Activated CD4-positive, alpha-beta memory T cell treated with anti-CD3 and anti-CD28 coated beads for 36 hours (primary cell): ENCODE measurements around the gene CEACAM3. TPM values are rescaled to one million over a fixed set of nuclear protein-coding genes. Genes with fewer than 3 reads are reported as not detected.

ENCODE experiments used
- CTCF ChIA-PET: fragments of 350-600 bp; sonication (Branson Sonifier 250); formaldehyde crosslinking; loops from one replicate; lab custom pipeline; 2021; ENCODE audit warnings: antibody characterized with exemption, inconsistent platforms; lab: Charles Lee
- POLR2A ChIA-PET: fragments of 350-600 bp; sonication (Branson Sonifier 250); formaldehyde crosslinking; loops from one replicate; lab custom pipeline; 2021; ENCODE audit warnings: antibody characterized with exemption; lab: Charles Lee
- DNase-seq: peaks from one replicate; pipeline ENCODE4 v3.0.0-alpha.2; 2020
- H3K27ac Mint-ChIP-seq: one replicate; pipeline ENCODE4 v1.8.0; 2021; ENCODE audit warnings: mixed read lengths
- H3K27me3 Mint-ChIP-seq: one replicate; pipeline ENCODE4 v1.8.0; 2021; ENCODE audit warnings: mixed read lengths
- H3K36me3 Mint-ChIP-seq: one replicate; pipeline ENCODE4 v1.8.0; 2021; ENCODE audit warnings: mixed read lengths
- H3K4me1 Mint-ChIP-seq: one replicate; pipeline ENCODE4 v1.8.0; 2021; ENCODE audit warnings: low read depth, mixed read lengths
- H3K4me3 Mint-ChIP-seq: one replicate; pipeline ENCODE4 v1.8.0; 2021; ENCODE audit warnings: mild to moderate bottlenecking, mixed read lengths
- H3K9me3 Mint-ChIP-seq: one replicate; pipeline ENCODE4 v1.8.0; 2021; ENCODE audit warnings: mixed read lengths
- intact Hi-C: fragments of 100-400 bp; cut with micrococcal nuclease; formaldehyde crosslinking; loops from one replicate; pipeline ENCODE4 v1.15.1; 2023
- total RNA-seq, 2 experiments: library from RNA; stranded (reverse); gene quantifications; one replicate each; pipeline ENCODE4 v1.2.3, GENCODE V29; 2021

Gene CEACAM3
- total RNA-seq, 2 experiments from 2014 or later, result not detected

DNA sequence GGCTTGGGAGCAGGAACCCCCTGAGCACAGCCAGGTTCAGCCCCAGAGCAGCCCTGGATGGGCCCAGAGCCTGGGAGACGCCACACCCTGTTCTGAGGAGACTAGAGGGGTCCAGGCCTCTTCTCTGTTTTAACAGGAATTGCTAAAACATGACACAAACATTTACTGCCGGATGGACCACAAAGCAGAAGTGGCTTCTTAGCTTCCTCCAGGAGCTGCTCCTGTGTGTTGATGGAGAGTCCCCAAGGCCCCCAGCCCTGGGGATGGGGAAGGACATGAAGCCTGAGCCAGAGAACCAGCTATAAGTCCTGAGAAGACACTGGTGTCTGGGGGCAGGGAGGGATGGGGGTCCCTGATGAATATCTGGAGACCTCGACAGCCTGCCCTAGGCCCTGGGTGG lies 14.6 kb downstream of the CEACAM3 start:
- Mint-ChIP-seq H3K4me1 (no peaks in the 10 kb centered on the region), H3K9me3 (no peaks in the 10 kb centered on the region), H3K36me3 (no peaks in the 10 kb centered on the region), H3K4me3 (no peak overlapping the region), H3K27me3 (peaks cover 4% of the 10 kb centered on the region), H3K27ac (no peak overlapping the region)
- ChIA-PET POLR2A (no interaction called here), CTCF (interaction anchor here (1.0 to 3.0 kb wide), 4 partner anchors 16 to 104 kb away, joined by 3 to 16 read pairs (median 8); partner anchors contain the start of gene CEACAM3)
- no peak for DNase-seq
- intact Hi-C loops, result no loop called here

DNA sequence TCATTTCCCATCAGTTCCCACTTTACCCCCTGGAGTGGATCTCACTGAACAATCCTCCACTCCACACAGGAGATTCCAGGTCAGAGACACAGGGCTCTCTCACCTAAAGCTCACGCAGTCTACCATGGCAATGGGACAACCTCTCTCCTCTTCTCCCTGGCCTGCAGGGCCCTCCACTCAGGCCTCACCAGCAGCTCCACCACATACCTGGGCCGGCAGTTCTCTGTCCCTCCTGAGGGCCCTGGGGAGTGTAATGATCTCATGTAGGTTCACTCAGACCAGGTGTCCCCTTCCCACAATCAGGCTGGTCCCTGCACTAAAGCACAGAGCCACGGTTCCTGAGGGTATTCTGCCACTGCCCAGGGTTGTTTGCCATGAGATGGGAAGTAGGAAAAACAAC lies 15.6 kb downstream of the CEACAM3 start:
- Mint-ChIP-seq H3K27me3 (peaks cover 4% of the 10 kb centered on the region), H3K4me3 (no peak overlapping the region), H3K36me3 (no peaks in the 10 kb centered on the region), H3K4me1 (no peaks in the 10 kb centered on the region), H3K9me3 (no peaks in the 10 kb centered on the region), H3K27ac (no peak overlapping the region)
- CTCF ChIA-PET, result interaction anchor here (2.4 to 3.0 kb wide), 2 partner anchors 17 to 19 kb away, joined by 13 to 16 read pairs; partner anchors contain the start of gene CEACAM3
- no peak for DNase-seq
- POLR2A ChIA-PET, result no interaction called here
- intact Hi-C loops, result no loop called here

DNA sequence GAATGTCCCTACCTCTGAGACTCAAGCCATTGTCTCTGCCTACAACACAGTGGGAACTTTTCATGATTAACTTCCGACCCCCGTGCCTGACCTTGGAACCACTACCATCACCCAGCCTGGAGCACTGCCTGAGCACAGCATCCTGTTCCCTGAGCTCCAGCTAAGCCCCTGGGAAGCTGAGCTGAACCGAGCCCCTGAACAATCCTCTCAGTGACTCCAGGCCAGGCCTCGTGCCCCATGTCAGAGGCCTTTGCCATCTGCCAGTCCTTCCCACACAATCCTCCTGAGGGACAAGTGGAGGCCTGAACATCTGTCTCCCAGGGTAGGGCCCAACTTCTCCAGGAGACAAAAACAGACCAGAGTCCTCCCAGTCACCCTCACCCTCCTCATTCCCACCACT lies 17.5 kb downstream of the CEACAM3 start:
- DNase-seq, result no peak
- no peaks in the 10 kb centered on the region for H3K4me1 Mint-ChIP-seq
- POLR2A ChIA-PET, result no interaction called here
- H3K9me3 Mint-ChIP-seq, result no peaks in the 10 kb centered on the region
- no peak overlapping the region for H3K27ac Mint-ChIP-seq
- H3K4me3 Mint-ChIP-seq, result no peak overlapping the region
- CTCF ChIA-PET, result interaction anchor here (1.2 to 1.7 kb wide), 2 partner anchors 21 to 60 kb away, joined by 3 to 4 read pairs; no protein-coding TSS in a partner anchor
- no peaks in the 10 kb centered on the region for H3K36me3 Mint-ChIP-seq
- intact Hi-C loops, result no loop called here
- peaks cover 7% of the 10 kb centered on the region for H3K27me3 Mint-ChIP-seq

DNA sequence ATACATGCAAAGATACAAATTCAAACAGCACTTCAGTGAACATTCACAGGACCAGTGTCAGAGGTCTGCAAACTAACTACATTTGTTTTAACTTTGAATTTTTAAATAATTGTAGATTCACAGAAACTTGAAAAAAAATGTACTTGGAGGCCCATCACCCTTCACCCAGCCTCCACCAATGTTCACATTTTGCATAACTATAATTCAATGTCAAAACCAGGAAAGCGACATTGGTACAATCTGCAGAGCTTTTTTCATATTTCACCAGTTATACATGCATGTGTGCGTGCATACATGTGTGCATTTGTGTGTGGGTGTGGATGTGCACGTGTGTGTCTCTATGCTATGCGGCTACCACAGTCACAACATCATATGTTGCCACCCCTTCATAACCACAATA lies 18.9 kb downstream of the CEACAM3 start:
- H3K27ac Mint-ChIP-seq, result no peak overlapping the region

DNA sequence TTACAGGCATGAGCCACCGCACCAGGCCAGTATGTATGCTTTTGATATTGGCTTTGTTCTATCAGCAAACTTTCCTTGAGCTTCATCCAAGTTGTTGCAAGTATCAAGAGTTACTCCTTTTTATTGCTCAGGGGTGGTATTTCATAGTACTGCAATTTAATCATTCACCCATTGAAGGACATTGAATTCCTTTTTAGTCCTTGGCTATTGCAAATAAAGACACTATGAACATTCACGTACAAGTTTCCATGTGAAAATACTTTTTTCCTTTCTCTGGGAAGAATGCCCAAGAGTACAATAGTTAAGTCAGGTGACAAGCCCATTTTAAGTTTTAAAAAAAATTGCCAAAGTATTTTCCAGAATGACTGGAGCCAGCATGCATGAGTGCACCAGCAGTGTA lies 20.4 kb downstream of the CEACAM3 start:
- DNase-seq, result no peak
- Mint-ChIP-seq H3K27ac (no peak overlapping the region), H3K9me3 (no peaks in the 10 kb centered on the region), H3K36me3 (no peaks in the 10 kb centered on the region), H3K4me3 (no peak overlapping the region), H3K4me1 (no peaks in the 10 kb centered on the region), H3K27me3 (peaks cover 13% of the 10 kb centered on the region)
- intact Hi-C loops, result no loop called here
- CTCF ChIA-PET, result interaction anchor here (0.9 to 1.6 kb wide), 3 partner anchors 22 to 63 kb away, joined by 3 to 7 read pairs (median 4); no protein-coding TSS in a partner anchor
- POLR2A ChIA-PET, result no interaction called here

More for the DNA sequence above, 18.9 kb downstream of the CEACAM3 start:
- no peaks in the 10 kb centered on the region for H3K36me3 Mint-ChIP-seq
- no peak overlapping the region for H3K4me3 Mint-ChIP-seq
- intact Hi-C loops, result no loop called here
- no peaks in the 10 kb centered on the region for H3K9me3 Mint-ChIP-seq
- POLR2A ChIA-PET, result no interaction called here
- H3K27me3 Mint-ChIP-seq, result peaks cover 2% of the 10 kb centered on the region
- CTCF ChIA-PET, result interaction anchor here (1.0 kb wide), 1 partner anchor 22 kb away, joined by 3 read pairs; no protein-coding TSS in a partner anchor
- H3K4me1 Mint-ChIP-seq, result no peaks in the 10 kb centered on the region
- DNase-seq, result no peak

- ChIA-PET CTCF (interaction anchor here (0.9 to 7.3 kb wide), 13 partner anchors 15 to 1896 kb away, joined by 3 to 107 read pairs (median 4); partner anchors contain the start of gene CEACAM3), POLR2A (interaction anchor here (0.9 kb wide), 2 partner anchors 28 to 68 kb away, joined by 3 read pairs; no protein-coding TSS in a partner anchor)
- intact Hi-C loops, result loop anchor here (1.0 kb wide), 1 partner anchor 28 kb away; no protein-coding TSS in a partner anchor
- H3K27me3 Mint-ChIP-seq, result peaks cover 15% of the 10 kb centered on the region
- no peaks in the 10 kb centered on the region for H3K36me3 Mint-ChIP-seq
- H3K4me1 Mint-ChIP-seq, result no peaks in the 10 kb centered on the region
- H3K9me3 Mint-ChIP-seq, result no peaks in the 10 kb centered on the region
- DNase-seq, result peak; percentile 53
- H3K27ac Mint-ChIP-seq, result no peak overlapping the region
- no peak overlapping the region for H3K4me3 Mint-ChIP-seq
Measured at GRCh38 chr19:41821003-41821735, 24.8 kb downstream of the CEACAM3 start.

- no peak overlapping the region for H3K27ac Mint-ChIP-seq
Measured at GRCh38 chr19:41837981-41838708, 41.8 kb downstream of the CEACAM3 start.

GRCh38 chr19:41839211-41839610 lies 42.8 kb downstream of the CEACAM3 start:
- no peak for DNase-seq
- intact Hi-C loops, result loop anchor here (5.0 kb wide), 1 partner anchor 42 kb away; the partner anchor contains the start of gene CEACAM3
- ChIA-PET CTCF (interaction anchor here (0.6 to 1.6 kb wide), 3 partner anchors 86 to 192 kb away, joined by 3 read pairs; no protein-coding TSS in a partner anchor), POLR2A (no interaction called here)
- Mint-ChIP-seq H3K4me1 (no peaks in the 10 kb centered on the region), H3K4me3 (no peak overlapping the region), H3K36me3 (no peaks in the 10 kb centered on the region), H3K27me3 (peaks cover 21% of the 10 kb centered on the region), H3K27ac (no peak overlapping the region), H3K9me3 (no peaks in the 10 kb centered on the region)

More at GRCh38 chr19:41837981-41838708, 41.8 kb downstream of the CEACAM3 start:
- no peak overlapping the region for H3K4me3 Mint-ChIP-seq
- H3K27me3 Mint-ChIP-seq, result peaks cover 23% of the 10 kb centered on the region
- no peaks in the 10 kb centered on the region for H3K9me3 Mint-ChIP-seq
- CTCF ChIA-PET, result interaction anchor here (1.3 to 3.7 kb wide), 3 partner anchors 12 to 85 kb away, joined by 3 to 17 read pairs (median 8); no protein-coding TSS in a partner anchor
- POLR2A ChIA-PET, result no interaction called here
- no peaks in the 10 kb centered on the region for H3K36me3 Mint-ChIP-seq
- no peak for DNase-seq
- intact Hi-C loops, result loop anchor here (5.0 kb wide), 1 partner anchor 41 kb away; the partner anchor contains the start of gene CEACAM3
- no peaks in the 10 kb centered on the region for H3K4me1 Mint-ChIP-seq

DNA sequence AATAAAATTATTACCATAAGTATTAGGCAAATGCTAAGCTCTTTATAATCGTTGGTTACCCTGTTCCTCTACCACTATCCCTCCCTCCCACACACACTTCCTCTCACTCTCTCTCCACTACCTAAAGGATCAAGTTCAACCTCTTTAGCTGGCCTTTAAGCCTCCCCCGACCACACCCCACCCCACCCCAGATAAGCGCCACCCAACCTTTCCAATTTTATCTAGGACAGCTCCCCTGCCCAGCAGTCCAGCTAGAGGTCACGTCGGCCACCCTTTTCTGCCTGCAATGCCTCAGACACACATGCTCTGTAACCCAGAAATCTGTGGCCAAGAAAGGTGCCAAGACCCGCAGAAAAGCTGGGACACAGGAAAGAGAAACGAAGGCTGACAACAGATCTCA lies 47.0 kb downstream of the CEACAM3 start:
- Mint-ChIP-seq H3K9me3 (no peaks in the 10 kb centered on the region), H3K27me3 (peaks cover 6% of the 10 kb centered on the region), H3K36me3 (no peaks in the 10 kb centered on the region), H3K4me1 (no peaks in the 10 kb centered on the region), H3K4me3 (no peak overlapping the region), H3K27ac (no peak overlapping the region)
- DNase-seq, result no peak
- CTCF ChIA-PET, result interaction anchor here (0.6 to 1.1 kb wide), 3 partner anchors 52 to 136 kb away, joined by 3 to 4 read pairs (median 3); no protein-coding TSS in a partner anchor
- intact Hi-C loops, result no loop called here
- POLR2A ChIA-PET, result no interaction called here

- no peaks in the 10 kb centered on the region for H3K4me1 Mint-ChIP-seq
- H3K27ac Mint-ChIP-seq, result no peak within 1 kb of the TSS
- H3K27me3 Mint-ChIP-seq, result no peaks in the 10 kb centered on the region
- no peak for DNase-seq
- no peaks in the 10 kb centered on the region for H3K36me3 Mint-ChIP-seq
- no peaks in the 10 kb centered on the region for H3K9me3 Mint-ChIP-seq
- CTCF ChIA-PET, result interaction anchor here (1.0 kb wide), 1 partner anchor 8 kb away, joined by 4 read pairs; no protein-coding TSS in a partner anchor
- intact Hi-C loops, result no loop called here
- no peak within 1 kb of the TSS for H3K4me3 Mint-ChIP-seq
- POLR2A ChIA-PET, result no interaction called here
Measured at GRCh38 chr19:41844601-41845000, 48.2 kb downstream of the CEACAM3 start, which contains the start of gene LYPD4. TSS of gene LYPD4 (minus strand) at chr19:41844683. CDS start at chr19:41839285, 5,398 bp downstream.

GRCh38 chr19:41845001-41845050 lies 48.4 kb downstream of the CEACAM3 start, which contains the start of gene DMRTC2:
TSS of gene DMRTC2 (plus strand) at chr19:41845042. CDS start at chr19:41847429, 2,387 bp downstream.
- Mint-ChIP-seq H3K36me3 (no peaks in the 10 kb centered on the region), H3K4me3 (no peak within 1 kb of the TSS), H3K9me3 (no peaks in the 10 kb centered on the region), H3K4me1 (no peaks in the 10 kb centered on the region), H3K27me3 (no peaks in the 10 kb centered on the region), H3K27ac (no peak within 1 kb of the TSS)
- ChIA-PET CTCF (interaction anchor here (1.0 kb wide), 1 partner anchor 9 kb away, joined by 4 read pairs; no protein-coding TSS in a partner anchor), POLR2A (no interaction called here)
- intact Hi-C loops, result no loop called here
- no peak for DNase-seq
